Loucy (cell line): Measurements from ENCODE around the gene ZNF253.

ENCODE experiments used
- CTCF ChIP-seq: fragments of 200-600 bp; sonication (generic); conservative IDR thresholded peaks from 2 replicates; pipeline ENCODE4 v1.5.1; 2014; ENCODE audit warnings: mild to moderate bottlenecking, antibody characterized with exemption, low read length
- EZH2phosphoT487 ChIP-seq: fragments of 200-600 bp; IDR thresholded peaks from 2 replicates; pipeline ENCODE4 v1.6.1; 2018; ENCODE audit warnings: antibody characterized with exemption, mild to moderate bottlenecking, moderate library complexity, borderline replicate concordance

GRCh38 chr19:19884583-19884982, 18.9 kb downstream of the ZNF253 start:
- TF ChIP-seq CTCF, result no peak
- TF ChIP-seq EZH2phosphoT487, result no peak
